Measurements from ENCODE around the gene C17orf50. TPM values are rescaled to one million over a fixed set of nuclear protein-coding genes. Genes with fewer than 3 reads are reported as not detected.

The C17orf50 gene
- total RNA-seq, 2 experiments from 2014 or later = not detected

GRCh38 chr17:35795007-35795870 lies 34.6 kb downstream of the C17orf50 start, which contains the start of gene MMP28:
MMP28 (minus strand) TSS chr17:35795641; CDS start chr17:35795377, 264 bp downstream.
- Mint-ChIP-seq H3K27me3 (ENCODE audit: low read depth) (peaks cover 21% of the 10 kb centered on the region), H3K36me3 (ENCODE audit: low read depth) (no peaks in the 10 kb centered on the region), H3K9me3 (no peaks in the 10 kb centered on the region), H3K27ac (no peak within 1 kb of the TSS), H3K4me3 (peak within 1 kb of the TSS; percentile 73), H3K4me1 (ENCODE audit: low read depth) (peaks cover 27% of the 10 kb centered on the region)
- peak; percentile 44 for DNase-seq
- CTCF ChIA-PET = interaction anchor here (0.6 to 7.2 kb wide), 7 partner anchors 10 to 56 kb away, joined by 3 to 51 read pairs (median 5); partner anchors contain the start of gene TAF15
- intact Hi-C loops (cut with micrococcal nuclease) = no loop called here

GRCh38 chr17:35795871-35796265 lies 35.2 kb downstream of the C17orf50 start:
- peaks cover 27% of the 10 kb centered on the region for H3K4me1 Mint-ChIP-seq (ENCODE audit: low read depth)
- H3K9me3 Mint-ChIP-seq = no peaks in the 10 kb centered on the region
- peak overlapping the region; percentile 73 for H3K4me3 Mint-ChIP-seq
- intact Hi-C loops (cut with micrococcal nuclease) = no loop called here
- H3K27me3 Mint-ChIP-seq (ENCODE audit: low read depth) = peaks cover 21% of the 10 kb centered on the region
- CTCF ChIA-PET = interaction anchor here (0.6 to 7.2 kb wide), 6 partner anchors 9 to 56 kb away, joined by 3 to 51 read pairs (median 6); partner anchors contain the start of gene TAF15
- DNase-seq = no peak
- no peak overlapping the region for H3K27ac Mint-ChIP-seq
- no peaks in the 10 kb centered on the region for H3K36me3 Mint-ChIP-seq (ENCODE audit: low read depth)

- Mint-ChIP-seq H3K27me3 (ENCODE audit: low read depth) (peaks cover 21% of the 10 kb centered on the region), H3K27ac (no peak overlapping the region), H3K4me1 (ENCODE audit: low read depth) (peaks cover 37% of the 10 kb centered on the region), H3K9me3 (no peaks in the 10 kb centered on the region), H3K4me3 (no peak overlapping the region), H3K36me3 (ENCODE audit: low read depth) (no peaks in the 10 kb centered on the region)
- CTCF ChIA-PET = interaction anchor here (1.1 to 7.2 kb wide), 5 partner anchors 8 to 33 kb away, joined by 5 to 51 read pairs (median 8); partner anchors contain the start of gene TAF15
- no peak for DNase-seq
- intact Hi-C loops (cut with micrococcal nuclease) = no loop called here
Observed at GRCh38 chr17:35796942-35797341, 36.3 kb downstream of the C17orf50 start.

- Mint-ChIP-seq H3K27ac (no peak overlapping the region), H3K9me3 (no peaks in the 10 kb centered on the region), H3K4me3 (no peak overlapping the region), H3K36me3 (ENCODE audit: low read depth) (no peaks in the 10 kb centered on the region), H3K27me3 (ENCODE audit: low read depth) (peaks cover 21% of the 10 kb centered on the region), H3K4me1 (ENCODE audit: low read depth) (peaks cover 38% of the 10 kb centered on the region)
- intact Hi-C loops (cut with micrococcal nuclease) = no loop called here
- CTCF ChIA-PET = interaction anchor here (1.1 to 7.2 kb wide), 5 partner anchors 8 to 33 kb away, joined by 5 to 51 read pairs (median 8); partner anchors contain the start of gene TAF15
- no peak for DNase-seq
Observed at GRCh38 chr17:35797370-35797769, 36.7 kb downstream of the C17orf50 start.

GRCh38 chr17:35797918-35798317 lies 37.2 kb downstream of the C17orf50 start:
- CTCF ChIA-PET = interaction anchor here (7.2 kb wide), 1 partner anchor 34 kb away, joined by 51 read pairs; no protein-coding TSS in a partner anchor
- Mint-ChIP-seq H3K27me3 (ENCODE audit: low read depth) (peaks cover 21% of the 10 kb centered on the region), H3K4me3 (no peak overlapping the region), H3K4me1 (ENCODE audit: low read depth) (peaks cover 43% of the 10 kb centered on the region), H3K9me3 (no peaks in the 10 kb centered on the region), H3K36me3 (ENCODE audit: low read depth) (no peaks in the 10 kb centered on the region), H3K27ac (no peak overlapping the region)
- no peak for DNase-seq
- intact Hi-C loops (cut with micrococcal nuclease) = no loop called here

- H3K9me3 Mint-ChIP-seq = no peaks in the 10 kb centered on the region
- CTCF ChIA-PET = interaction anchor here (2.1 kb wide), 1 partner anchor 35 kb away, joined by 9 read pairs; no protein-coding TSS in a partner anchor
Observed at GRCh38 chr17:35799942-35800341, 39.3 kb downstream of the C17orf50 start.

GRCh38 chr17:35801583-35802224 lies 41.0 kb downstream of the C17orf50 start:
- Mint-ChIP-seq H3K4me1 (ENCODE audit: low read depth) (peaks cover 33% of the 10 kb centered on the region), H3K4me3 (no peak overlapping the region), H3K27ac (peak overlapping the region; percentile 9), H3K36me3 (ENCODE audit: low read depth) (no peaks in the 10 kb centered on the region), H3K9me3 (no peaks in the 10 kb centered on the region), H3K27me3 (ENCODE audit: low read depth) (no peaks in the 10 kb centered on the region)
- intact Hi-C loops (cut with micrococcal nuclease) = loop anchor here (10.0 kb wide), 2 partner anchors 427 to 627 kb away; partner anchors contain the start of gene SLFN11
- CTCF ChIA-PET = interaction anchor here (1.0 to 1.4 kb wide), 4 partner anchors 36 to 241 kb away, joined by 3 to 12 read pairs (median 3); partner anchors contain the start of gene SLFN14
- DNase-seq = peak; percentile 50

More at GRCh38 chr17:35799942-35800341, 39.3 kb downstream of the C17orf50 start:
- Mint-ChIP-seq H3K27me3 (ENCODE audit: low read depth) (peaks cover 9% of the 10 kb centered on the region), H3K36me3 (ENCODE audit: low read depth) (no peaks in the 10 kb centered on the region), H3K4me1 (ENCODE audit: low read depth) (peaks cover 41% of the 10 kb centered on the region), H3K4me3 (no peak overlapping the region), H3K27ac (no peak overlapping the region)
- intact Hi-C loops (cut with micrococcal nuclease) = loop anchor here (10.0 kb wide), 2 partner anchors 425 to 625 kb away; partner anchors contain the start of gene SLFN11
- no peak for DNase-seq

- CTCF ChIA-PET = interaction anchor here (0.6 to 11.5 kb wide), 24 partner anchors 8 to 737 kb away, joined by 3 to 284 read pairs (median 4); partner anchors contain the start of genes C17orf50 and MMP28
- no peaks in the 10 kb centered on the region for H3K9me3 Mint-ChIP-seq
Observed at GRCh38 chr17:35804658-35805192, 44.0 kb downstream of the C17orf50 start.

GRCh38 chr17:35807371-35808144 lies 46.9 kb downstream of the C17orf50 start:
- Mint-ChIP-seq H3K27me3 (ENCODE audit: low read depth) (no peaks in the 10 kb centered on the region), H3K9me3 (no peaks in the 10 kb centered on the region), H3K4me3 (peak overlapping the region; percentile 83), H3K4me1 (ENCODE audit: low read depth) (peaks cover 49% of the 10 kb centered on the region), H3K36me3 (ENCODE audit: low read depth) (peaks cover 9% of the 10 kb centered on the region), H3K27ac (peak overlapping the region; percentile 99)
- no peak for DNase-seq
- CTCF ChIA-PET = interaction anchor here (0.7 to 11.5 kb wide), 7 partner anchors 12 to 221 kb away, joined by 3 to 284 read pairs (median 4); partner anchors contain the start of genes AP2B1, C17orf50 and MMP28
- intact Hi-C loops (cut with micrococcal nuclease) = loop anchor here (2.0 to 10.0 kb wide), 7 partner anchors 221 to 845 kb away; partner anchors contain the start of genes AP2B1, CCT6B, PEX12 and SLFN11

More at GRCh38 chr17:35804658-35805192, 44.0 kb downstream of the C17orf50 start:
- Mint-ChIP-seq H3K36me3 (ENCODE audit: low read depth) (no peaks in the 10 kb centered on the region), H3K4me1 (ENCODE audit: low read depth) (peaks cover 51% of the 10 kb centered on the region), H3K4me3 (no peak overlapping the region), H3K27me3 (ENCODE audit: low read depth) (no peaks in the 10 kb centered on the region), H3K27ac (no peak overlapping the region)
- peak; percentile 62 for DNase-seq
- intact Hi-C loops (cut with micrococcal nuclease) = loop anchor here (1.0 to 10.0 kb wide), 6 partner anchors 40 to 842 kb away; partner anchors contain the start of genes CCT6B, SLFN11, SLFN13 and ZNF830

- intact Hi-C loops (cut with micrococcal nuclease) = loop anchor here (2.0 to 10.0 kb wide), 7 partner anchors 222 to 846 kb away; partner anchors contain the start of genes AP2B1, CCT6B, PEX12 and SLFN11
Observed at GRCh38 chr17:35808240-35808961, 47.7 kb downstream of the C17orf50 start.

More at GRCh38 chr17:35808240-35808961, 47.7 kb downstream of the C17orf50 start:
- H3K9me3 Mint-ChIP-seq = no peaks in the 10 kb centered on the region
- CTCF ChIA-PET = interaction anchor here (0.6 to 11.5 kb wide), 13 partner anchors 12 to 508 kb away, joined by 3 to 284 read pairs (median 3); partner anchors contain the start of genes AP2B1, C17orf50 and MMP28
- peaks cover 14% of the 10 kb centered on the region for H3K36me3 Mint-ChIP-seq (ENCODE audit: low read depth)
- no peaks in the 10 kb centered on the region for H3K27me3 Mint-ChIP-seq (ENCODE audit: low read depth)
- H3K4me1 Mint-ChIP-seq (ENCODE audit: low read depth) = peaks cover 50% of the 10 kb centered on the region
- H3K4me3 Mint-ChIP-seq = peak overlapping the region; percentile 83
- peak overlapping the region; percentile 99 for H3K27ac Mint-ChIP-seq
- peak; percentile 19 for DNase-seq

All from activated naive CD4-positive, alpha-beta T cell treated with anti-CD3 and anti-CD28 coated beads for 36 hours (primary cell).